Activated CD4-positive, alpha-beta T cell treated with anti-CD3 and anti-CD28 coated beads, Interleukin-2, amount 50 U/mL, for 1 hour (primary cell): ENCODE data around the gene TDRD5.
"Not testable (repeated sequence)": the region's sequence is repeated elsewhere in the genome, so short reads cannot be mapped to it uniquely, and the experiment has no call there.

Source experiments
- DNase-seq: peaks from one replicate; pipeline ENCODE4 v3.0.0-alpha.2; 2020

Gene TDRD5

GRCh38 chr1:179599623-179600249 lies 8.1 kb downstream of the TDRD5 start:
- DNase-seq, result no peak

DNA sequence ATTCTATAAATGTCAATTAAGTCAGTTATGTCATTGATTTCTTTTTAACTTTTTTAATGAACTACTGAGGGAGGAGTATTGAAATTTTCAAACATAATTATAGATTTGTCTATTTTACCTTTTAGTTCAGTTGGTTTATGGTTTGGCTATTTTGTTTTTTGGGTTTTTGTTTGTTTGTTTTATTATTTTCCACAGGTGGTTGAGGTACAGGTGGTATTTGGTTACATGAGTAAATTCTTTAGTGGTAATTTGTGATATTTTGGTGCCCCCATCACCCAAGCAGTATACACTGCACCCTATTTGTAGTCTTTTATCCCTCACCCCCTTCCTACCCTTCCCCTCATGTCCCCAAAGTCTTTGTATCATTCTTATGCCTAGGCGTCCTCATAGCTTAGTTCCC lies 9.5 kb downstream of the TDRD5 start:
- DNase-seq, result no peak

DNA sequence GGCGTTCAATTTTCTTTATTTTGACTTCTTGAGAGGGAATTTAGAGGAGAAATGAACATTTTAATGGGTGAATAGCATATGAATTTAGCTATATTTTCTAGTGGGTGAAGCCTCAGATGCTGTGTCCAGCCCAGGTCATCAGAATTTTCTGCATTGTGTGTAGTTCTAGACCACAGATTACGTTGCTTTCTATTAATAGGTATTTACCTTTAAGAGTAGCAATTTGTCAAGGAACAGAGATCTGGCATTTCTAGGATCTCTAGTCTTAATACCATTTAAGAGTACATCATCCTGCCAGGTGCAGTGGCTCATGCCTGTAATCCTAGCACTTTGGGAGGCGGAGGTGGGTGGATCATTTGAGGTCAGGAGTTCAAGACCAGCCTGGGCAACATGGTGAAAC lies 20.7 kb downstream of the TDRD5 start:
- no peak for DNase-seq

DNA sequence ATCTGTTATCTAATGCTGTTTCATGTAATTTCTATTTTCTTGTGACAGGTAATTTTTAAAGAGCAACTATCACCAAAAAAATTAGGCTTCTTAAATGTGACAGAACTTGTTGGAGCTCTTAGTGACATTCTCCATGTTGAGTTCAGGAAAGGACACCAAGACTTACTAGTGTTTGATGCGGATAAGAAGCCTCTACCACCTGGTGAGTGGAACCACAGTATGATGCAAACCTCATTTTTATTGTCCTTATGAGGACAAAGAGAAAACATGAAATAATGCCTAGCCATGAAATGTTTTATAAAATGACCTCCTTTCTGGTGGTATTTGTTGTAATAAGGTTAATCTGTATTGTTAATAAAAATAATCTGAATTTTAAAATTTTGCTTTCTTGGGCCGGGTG lies 39.1 kb downstream of the TDRD5 start:
- DNase-seq, result no peak

DNA sequence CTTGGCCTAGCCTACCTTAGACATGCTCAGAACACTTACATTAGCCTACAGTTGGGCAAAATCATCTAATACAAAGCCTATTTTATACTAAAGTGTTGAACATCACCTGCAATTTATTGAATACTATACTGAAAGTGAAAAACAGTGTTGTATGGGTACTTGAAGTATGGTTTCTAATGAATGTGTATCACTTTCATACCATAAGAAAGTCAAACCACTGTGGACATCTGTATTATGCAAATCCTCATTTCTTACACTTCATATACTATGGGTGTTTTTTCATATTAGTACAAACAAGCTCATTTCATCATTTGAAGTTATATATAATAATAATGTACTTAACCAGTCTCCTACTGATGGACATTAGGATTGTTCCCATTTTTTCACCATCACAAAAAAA lies 41.2 kb downstream of the TDRD5 start:
- DNase-seq, result no peak

DNA sequence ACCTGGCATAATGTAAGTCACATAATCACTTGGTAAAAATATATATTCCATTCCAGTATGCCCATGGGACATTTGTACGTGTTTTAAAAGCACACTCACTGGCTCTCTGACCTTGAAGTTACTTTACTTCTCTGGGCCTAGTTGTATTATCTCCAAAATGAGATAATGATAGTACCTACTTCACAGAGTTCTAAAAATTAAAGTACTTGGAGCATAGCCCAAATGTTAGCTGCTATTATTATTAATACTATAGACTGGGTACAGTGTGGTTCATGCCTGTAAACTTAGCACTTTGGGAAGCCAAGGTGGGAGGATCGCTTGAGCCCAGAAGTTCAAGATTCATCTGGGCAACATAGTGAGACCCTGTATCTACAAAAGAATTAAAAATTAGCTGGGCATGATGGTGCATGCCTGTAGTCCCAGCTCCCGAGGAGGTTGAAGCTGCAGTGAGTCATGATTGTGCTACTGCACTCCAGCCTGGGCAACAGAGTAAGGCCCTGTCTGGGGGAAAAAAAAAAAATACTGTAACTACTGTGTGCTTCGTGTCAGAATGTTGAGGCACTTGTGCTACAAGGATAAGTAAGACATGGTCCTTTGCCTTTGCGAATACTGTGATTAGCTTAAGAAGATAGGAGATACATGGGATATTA lies 45.7 kb downstream of the TDRD5 start:
- no peak for DNase-seq

GRCh38 chr1:179661018-179661417 lies 69.4 kb downstream of the TDRD5 start:
- DNase-seq, result no peak

GRCh38 chr1:179663810-179664209 lies 72.2 kb downstream of the TDRD5 start:
- DNase-seq, result no peak

- DNase-seq, result no peak
Measured at GRCh38 chr1:179677882-179678281, 86.2 kb downstream of the TDRD5 start.

GRCh38 chr1:179694530-179694929 lies 102.9 kb downstream of the TDRD5 start:
- DNase-seq, result not testable (repeated sequence)

DNA sequence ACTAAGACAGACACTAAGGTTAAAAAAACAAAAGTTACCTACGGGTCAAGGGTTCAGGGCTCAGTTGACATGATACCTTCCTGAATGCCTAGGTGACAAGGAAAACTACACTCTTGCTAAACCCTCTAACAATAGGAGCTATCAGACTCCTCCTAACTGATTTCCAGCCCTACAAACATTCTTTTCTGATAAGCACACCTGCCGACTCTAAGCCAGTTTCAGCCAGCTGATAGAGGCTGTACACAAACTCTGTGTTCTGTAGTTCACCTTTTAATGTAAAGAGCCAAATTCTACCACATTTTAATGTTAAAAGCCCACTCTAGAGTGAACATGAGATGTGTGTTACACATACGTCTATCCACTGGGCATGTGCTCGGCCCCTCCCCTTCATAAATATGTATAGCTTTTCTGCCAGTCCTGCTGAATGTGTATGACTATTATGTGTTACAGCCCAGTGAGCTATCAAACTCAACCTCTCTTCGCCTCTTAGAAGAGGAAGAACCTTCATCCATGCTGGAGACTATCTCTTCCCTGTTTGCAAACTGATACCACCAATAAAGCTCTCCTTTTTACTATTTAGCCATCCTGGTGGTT lies 111.4 kb downstream of the TDRD5 start:
- no peak for DNase-seq

GRCh38 chr1:179706339-179706941 lies 114.8 kb downstream of the TDRD5 start:
- peak; percentile 61 for DNase-seq

GRCh38 chr1:179707406-179707805 lies 115.8 kb downstream of the TDRD5 start:
- no peak for DNase-seq

DNA sequence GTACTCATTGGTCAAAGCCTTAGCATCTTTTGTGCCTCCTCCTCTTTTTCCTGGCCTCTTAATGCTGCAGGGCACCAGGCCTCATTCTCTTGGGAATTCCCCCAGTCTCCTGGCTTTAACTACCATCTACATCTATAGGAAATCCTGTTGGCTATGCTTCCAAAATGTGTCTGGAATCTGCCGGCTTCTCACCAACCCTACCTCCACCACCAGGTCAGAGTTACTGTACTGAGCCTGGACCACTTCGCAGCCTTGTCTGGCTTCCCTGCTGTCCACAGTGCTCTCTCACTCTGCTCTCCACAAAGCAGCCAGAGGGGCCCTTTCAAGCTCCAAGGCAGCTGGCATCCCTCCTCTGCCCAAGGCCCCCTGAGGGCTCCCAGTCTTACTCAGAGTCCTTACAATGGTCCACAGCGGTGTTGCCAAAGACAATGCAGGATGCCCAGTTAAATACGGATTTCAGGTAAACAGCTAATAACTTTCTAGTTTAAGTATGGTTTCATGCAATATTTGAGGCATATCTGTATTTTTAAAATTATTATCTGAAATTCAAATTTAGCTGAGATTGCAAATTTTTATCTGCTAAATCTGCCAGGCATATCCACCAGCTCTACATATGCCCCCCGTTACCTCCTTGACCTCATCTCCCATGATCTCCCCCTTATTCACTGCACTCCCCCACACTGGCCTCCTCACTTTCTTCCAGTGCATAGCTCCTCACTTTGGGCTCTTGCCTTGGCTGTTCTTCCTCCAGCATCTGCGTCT lies 117.0 kb downstream of the TDRD5 start:
- DNase-seq, result no peak

DNA sequence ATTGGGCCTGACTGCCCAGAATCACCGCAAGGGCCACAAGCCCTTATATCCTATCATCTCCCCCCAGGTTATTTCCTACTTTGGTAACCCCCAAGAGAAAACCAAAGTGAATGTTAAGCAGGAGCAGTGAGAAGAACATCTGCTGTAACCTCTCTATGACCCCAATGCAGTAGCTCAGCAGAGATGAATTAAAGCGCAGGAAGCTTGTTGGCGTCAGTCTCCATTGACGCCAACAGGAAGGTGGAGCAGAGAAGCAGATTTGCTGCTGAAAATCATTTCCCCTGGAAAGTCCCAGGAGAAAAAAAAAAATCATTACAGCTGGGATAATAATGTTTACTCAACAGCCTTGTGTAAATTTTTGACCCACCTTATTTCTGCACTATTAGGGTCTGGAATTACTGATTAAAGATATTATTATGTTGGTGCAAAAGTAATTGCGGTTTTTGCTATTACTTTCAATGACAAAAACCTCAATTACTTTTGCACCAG lies 118.3 kb downstream of the TDRD5 start:
- DNase-seq, result peak; percentile 23

DNA sequence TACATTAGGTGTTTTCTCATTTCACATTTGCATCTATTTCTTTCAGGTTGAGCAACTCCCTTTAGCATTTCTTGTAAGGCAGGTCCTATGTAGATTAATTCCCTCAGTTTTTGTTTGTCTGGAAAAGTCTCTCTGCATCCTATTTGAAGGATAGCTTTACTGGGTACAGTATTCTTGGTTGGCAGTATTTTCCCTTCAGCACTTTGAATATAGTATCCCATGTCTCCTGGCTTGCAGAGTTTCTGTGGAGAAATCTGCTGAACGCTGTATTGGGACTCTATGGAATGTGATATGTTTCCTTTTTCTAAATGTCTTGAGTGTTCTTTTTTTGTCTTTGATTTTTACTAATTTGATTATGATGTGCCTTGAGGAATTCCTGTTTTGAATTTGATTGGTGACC lies 122.5 kb downstream of the TDRD5 start:
- DNase-seq, result no peak

DNA sequence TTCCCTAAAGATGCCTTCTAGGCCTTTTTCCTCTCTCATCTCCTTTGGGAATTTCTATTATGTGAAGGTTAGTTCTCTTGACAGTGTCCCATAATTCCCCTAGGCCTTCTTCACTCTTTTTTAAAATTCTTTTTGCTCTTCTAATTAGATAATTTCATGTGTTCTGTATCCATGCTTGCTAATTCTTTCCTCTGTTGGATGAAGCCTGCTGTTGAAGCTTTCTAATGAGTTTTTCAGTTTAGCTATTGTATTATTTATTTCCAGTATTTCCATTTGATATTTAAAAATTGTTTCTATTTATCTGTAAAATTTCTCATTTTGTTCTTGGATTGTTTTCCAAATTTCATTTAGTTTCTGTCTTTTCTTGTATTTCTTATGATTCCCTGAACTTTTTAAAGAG lies 123.0 kb downstream of the TDRD5 start:
- DNase-seq, result no peak

GRCh38 chr1:179719272-179719671 lies 127.6 kb downstream of the TDRD5 start:
- DNase-seq, result no peak

DNA sequence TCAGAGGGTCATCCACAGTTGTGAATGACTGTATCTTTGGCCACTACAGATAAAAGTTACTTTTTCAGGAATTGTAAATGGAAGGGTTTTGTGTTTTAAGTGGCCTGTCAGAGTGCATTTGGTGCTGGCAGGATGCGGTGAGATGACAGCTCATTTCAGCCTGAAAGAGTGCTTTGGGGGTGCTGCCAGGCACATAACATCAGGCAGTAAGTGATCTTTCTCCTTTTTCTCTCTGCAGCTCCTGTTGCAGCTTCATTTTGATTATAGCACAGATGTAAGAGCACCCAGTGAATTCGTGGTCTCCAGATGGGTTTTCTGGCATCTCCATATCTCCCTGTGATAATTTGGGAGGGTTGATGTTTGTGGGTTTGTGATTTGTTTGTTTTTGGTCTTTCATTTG lies 136.6 kb downstream of the TDRD5 start:
- no peak for DNase-seq

DNA sequence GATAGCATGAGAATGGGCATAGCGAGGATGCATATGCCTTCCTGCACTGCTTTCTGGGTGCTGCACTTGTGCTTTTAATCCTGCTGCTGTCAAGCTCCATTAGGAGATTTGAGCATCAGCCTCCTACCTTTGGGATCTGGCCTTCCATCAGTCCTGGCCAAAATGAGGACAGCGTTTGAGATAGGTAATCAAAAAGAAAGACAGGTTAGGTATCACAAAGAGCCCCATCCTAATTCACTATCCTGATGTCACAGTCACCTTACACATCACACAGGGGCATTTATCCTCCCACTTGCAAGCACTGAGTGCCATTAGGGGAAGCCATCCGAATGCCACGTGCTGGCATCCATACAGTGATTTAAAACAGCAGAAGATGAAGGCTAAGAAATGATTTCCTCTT lies 138.2 kb downstream of the TDRD5 start:
- no peak for DNase-seq

DNA sequence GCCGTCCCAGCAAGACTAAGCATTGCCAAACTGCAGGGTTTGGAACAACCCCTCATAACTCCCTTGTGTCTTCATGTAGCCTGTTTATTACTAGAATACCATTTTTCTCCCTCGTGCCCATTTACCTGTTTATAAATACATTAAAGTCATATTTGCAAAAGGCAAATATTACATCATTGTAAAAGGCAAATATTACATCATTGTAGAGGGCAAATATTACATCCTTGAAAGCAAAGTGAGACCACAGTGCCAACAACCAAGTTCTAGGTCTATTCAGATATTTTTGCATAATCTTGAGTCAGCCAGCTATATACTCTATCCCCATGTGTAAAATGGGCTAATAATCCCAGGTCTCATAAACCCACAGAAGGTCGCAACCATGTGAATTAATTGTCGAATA lies 140.0 kb downstream of the TDRD5 start:
- no peak for DNase-seq
